ENCODE results near the gene EXO5.
"Not testable (repeated sequence)": the region's sequence is repeated elsewhere in the genome, so short reads cannot be mapped to it uniquely, and the experiment has no call there.

EXO5 gene

DNA sequence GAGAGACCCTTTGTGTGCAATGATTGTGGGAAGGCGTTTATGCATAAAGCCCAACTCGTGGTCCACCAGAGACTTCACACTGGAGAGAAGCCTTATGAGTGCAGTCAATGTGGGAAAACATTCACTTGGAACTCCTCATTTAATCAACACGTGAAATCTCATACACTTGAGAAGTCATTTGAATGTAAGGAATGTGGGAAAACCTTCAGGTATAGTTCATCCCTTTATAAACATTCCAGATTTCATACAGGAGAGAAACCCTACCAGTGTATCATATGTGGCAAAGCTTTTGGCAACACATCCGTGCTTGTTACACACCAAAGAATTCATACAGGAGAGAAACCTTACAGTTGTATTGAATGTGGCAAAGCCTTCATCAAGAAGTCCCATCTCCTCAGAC is 38.4 kb downstream of the EXO5 start:
- no peaks in the 10 kb centered on the region for H3K4me1 ChIP-seq (ENCODE audit: insufficient read depth, low read length, severe bottlenecking)
- TF ChIP-seq, protein P1, sequence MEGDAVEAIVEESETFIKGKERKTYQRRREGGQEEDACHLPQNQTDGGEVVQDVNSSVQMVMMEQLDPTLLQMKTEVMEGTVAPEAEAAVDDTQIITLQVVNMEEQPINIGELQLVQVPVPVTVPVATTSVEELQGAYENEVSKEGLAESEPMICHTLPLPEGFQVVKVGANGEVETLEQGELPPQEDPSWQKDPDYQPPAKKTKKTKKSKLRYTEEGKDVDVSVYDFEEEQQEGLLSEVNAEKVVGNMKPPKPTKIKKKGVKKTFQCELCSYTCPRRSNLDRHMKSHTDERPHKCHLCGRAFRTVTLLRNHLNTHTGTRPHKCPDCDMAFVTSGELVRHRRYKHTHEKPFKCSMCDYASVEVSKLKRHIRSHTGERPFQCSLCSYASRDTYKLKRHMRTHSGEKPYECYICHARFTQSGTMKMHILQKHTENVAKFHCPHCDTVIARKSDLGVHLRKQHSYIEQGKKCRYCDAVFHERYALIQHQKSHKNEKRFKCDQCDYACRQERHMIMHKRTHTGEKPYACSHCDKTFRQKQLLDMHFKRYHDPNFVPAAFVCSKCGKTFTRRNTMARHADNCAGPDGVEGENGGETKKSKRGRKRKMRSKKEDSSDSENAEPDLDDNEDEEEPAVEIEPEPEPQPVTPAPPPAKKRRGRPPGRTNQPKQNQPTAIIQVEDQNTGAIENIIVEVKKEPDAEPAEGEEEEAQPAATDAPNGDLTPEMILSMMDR (IDR thresholded peaks at IDR 0.05; ENCODE audit: low read length): no peak
- no peak for TF ChIP-seq EZH2 (IDR thresholded peaks at IDR 0.05; ENCODE audit: borderline replicate concordance, low read length)
- H3K79me2 ChIP-seq (ENCODE audit: insufficient read depth, low read length): no peaks in the 10 kb centered on the region
- no peaks in the 10 kb centered on the region for H4K20me1 ChIP-seq (ENCODE audit: insufficient read depth, low read length)
- H3K4me2 ChIP-seq (ENCODE audit: low read length): no peak overlapping the region
- no peak overlapping the region for H3K27ac ChIP-seq (ENCODE audit: low read depth, low read length, poor library complexity, severe bottlenecking)
- peaks cover 54% of the 10 kb centered on the region for H3K36me3 ChIP-seq (ENCODE audit: insufficient read depth, low read length)
- H3K9ac ChIP-seq (ENCODE audit: low read length): no peak overlapping the region
- no peaks in the 10 kb centered on the region for H3K9me2 ChIP-seq (ENCODE audit: low read depth, low read length)
- H3K4me3 ChIP-seq (ENCODE audit: low read depth, low read length, poor library complexity, severe bottlenecking): no peak overlapping the region
- no peaks in the 10 kb centered on the region for H3K27me3 ChIP-seq (ENCODE audit: insufficient read depth, low read length)
- no peak overlapping the region for H2AFZ ChIP-seq (ENCODE audit: low read length)
- peaks cover 14% of the 10 kb centered on the region for H3K9me3 ChIP-seq (ENCODE audit: low read length)
- H3F3A ChIP-seq (ENCODE audit: insufficient read depth, low read length): no peaks in the 10 kb centered on the region

DNA sequence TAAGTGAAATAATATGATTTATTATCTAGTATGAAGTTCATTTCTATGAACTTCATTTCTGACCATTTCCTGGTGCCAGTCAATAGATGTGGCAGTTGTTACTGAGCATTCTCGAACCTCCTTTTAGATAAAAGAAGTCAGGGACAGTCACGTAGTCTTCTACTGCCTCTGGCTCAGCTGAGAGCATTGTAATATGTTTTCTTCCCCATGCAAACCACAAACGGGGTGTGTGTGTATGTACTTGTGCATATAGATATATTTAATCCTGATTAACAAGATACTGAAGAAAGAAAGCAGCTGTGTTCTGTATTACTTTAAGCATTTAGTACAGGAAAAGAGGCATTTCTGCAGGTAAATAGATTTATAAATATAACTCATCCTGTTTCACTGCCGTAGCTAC is 44.5 kb downstream of the EXO5 start:
- no peaks in the 10 kb centered on the region for H3K4me1 ChIP-seq (ENCODE audit: insufficient read depth, low read length, severe bottlenecking)
- no peaks in the 10 kb centered on the region for H3K9me3 ChIP-seq (ENCODE audit: low read length)
- H3K4me3 ChIP-seq (ENCODE audit: low read depth, low read length, poor library complexity, severe bottlenecking): no peak overlapping the region
- H2AFZ ChIP-seq (ENCODE audit: low read length): no peak overlapping the region
- H3F3A ChIP-seq (ENCODE audit: insufficient read depth, low read length): no peaks in the 10 kb centered on the region
- no peaks in the 10 kb centered on the region for H3K79me2 ChIP-seq (ENCODE audit: insufficient read depth, low read length)
- H3K27ac ChIP-seq (ENCODE audit: low read depth, low read length, poor library complexity, severe bottlenecking): no peak overlapping the region
- H3K27me3 ChIP-seq (ENCODE audit: insufficient read depth, low read length): no peaks in the 10 kb centered on the region
- no peak overlapping the region for H3K4me2 ChIP-seq (ENCODE audit: low read length)
- TF ChIP-seq EZH2 (IDR thresholded peaks at IDR 0.05; ENCODE audit: borderline replicate concordance, low read length): no peak
- TF ChIP-seq, protein P1 (IDR thresholded peaks at IDR 0.05; ENCODE audit: low read length): no peak
- no peaks in the 10 kb centered on the region for H3K9me2 ChIP-seq (ENCODE audit: low read depth, low read length)
- H3K36me3 ChIP-seq (ENCODE audit: insufficient read depth, low read length): no peaks in the 10 kb centered on the region; the same call in 1 of the 2 replicates
- H3K9ac ChIP-seq (ENCODE audit: low read length): no peak overlapping the region
- no peaks in the 10 kb centered on the region for H4K20me1 ChIP-seq (ENCODE audit: insufficient read depth, low read length)

DNA sequence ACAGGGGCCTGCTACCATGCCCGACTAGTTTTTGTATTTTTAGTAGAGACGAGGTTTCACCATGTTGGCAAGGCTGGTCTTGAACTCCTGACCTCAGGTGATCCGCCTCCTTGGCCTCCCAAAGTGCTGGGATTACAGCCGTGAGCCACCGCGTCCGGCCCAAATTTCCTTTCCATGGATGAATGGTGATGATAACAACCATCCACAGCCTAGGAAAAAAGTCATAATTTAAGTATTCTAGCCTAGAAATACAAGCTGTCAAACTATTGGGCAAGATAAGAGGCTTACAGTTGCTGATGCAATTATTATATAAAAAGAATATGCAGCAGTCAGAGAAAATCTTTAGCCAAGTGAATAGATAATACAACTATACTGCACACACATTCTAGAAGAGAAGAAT is 46.2 kb downstream of the EXO5 start:
- H4K20me1 ChIP-seq (ENCODE audit: insufficient read depth, low read length); H3K27me3 ChIP-seq (ENCODE audit: insufficient read depth, low read length); H3K4me1 ChIP-seq (ENCODE audit: insufficient read depth, low read length, severe bottlenecking); H3K4me2 ChIP-seq (ENCODE audit: low read length); H3K36me3 ChIP-seq (ENCODE audit: insufficient read depth, low read length); H3K27ac ChIP-seq (ENCODE audit: low read depth, low read length, poor library complexity, severe bottlenecking); H2AFZ ChIP-seq (ENCODE audit: low read length); H3K4me3 ChIP-seq (ENCODE audit: low read depth, low read length, poor library complexity, severe bottlenecking); H3K9me2 ChIP-seq (ENCODE audit: low read depth, low read length); H3K79me2 ChIP-seq (ENCODE audit: insufficient read depth, low read length); H3K9ac ChIP-seq (ENCODE audit: low read length); H3F3A ChIP-seq (ENCODE audit: insufficient read depth, low read length); H3K9me3 ChIP-seq (ENCODE audit: low read length): not testable (repeated sequence)

DNA sequence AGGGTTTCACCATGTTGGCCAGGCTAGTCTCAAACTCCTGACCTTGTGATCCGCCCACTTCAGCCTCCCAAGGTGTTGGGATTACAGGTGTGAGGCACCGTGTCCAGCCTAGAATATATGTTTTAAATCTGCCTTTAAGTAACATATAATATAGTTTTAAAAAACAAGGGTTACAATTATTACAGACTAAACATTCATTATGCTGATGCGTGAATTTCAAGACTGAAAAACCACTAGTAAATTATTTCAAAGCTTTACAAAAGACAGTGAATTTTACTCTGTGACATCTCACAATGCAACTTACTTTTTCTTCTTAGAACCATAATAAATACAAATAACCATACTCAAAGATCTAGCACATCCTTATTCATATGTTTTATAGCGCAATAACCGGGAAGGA is 47.6 kb downstream of the EXO5 start:
- Histone ChIP-seq H3F3A (ENCODE audit: insufficient read depth, low read length) (no peaks in the 10 kb centered on the region), H3K36me3 (ENCODE audit: insufficient read depth, low read length) (no peaks in the 10 kb centered on the region)

DNA sequence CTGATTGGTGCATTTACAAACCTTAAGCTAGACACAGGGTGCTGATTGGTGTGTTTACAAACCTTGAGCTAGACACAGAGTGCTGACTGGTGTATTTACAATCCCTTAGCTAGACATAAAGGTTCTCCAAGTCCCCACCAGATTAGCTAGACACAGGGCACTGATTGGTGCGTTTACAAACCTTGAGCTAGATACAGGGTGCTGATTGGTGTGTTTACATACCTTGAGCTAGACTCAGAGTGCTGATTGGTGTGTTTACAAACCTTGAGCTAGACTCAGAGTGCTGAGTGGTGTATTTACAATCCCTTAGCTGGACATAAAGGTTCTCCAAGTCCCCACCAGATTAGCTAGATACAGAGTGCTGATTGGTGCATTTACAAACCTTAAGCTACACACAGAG is 49.7 kb downstream of the EXO5 start:
- H3K79me2 ChIP-seq (ENCODE audit: insufficient read depth, low read length): not testable (repeated sequence)

More for the DNA sequence above, 47.6 kb downstream of the EXO5 start:
- Histone ChIP-seq H3K27me3 (ENCODE audit: insufficient read depth, low read length) (no peaks in the 10 kb centered on the region), H4K20me1 (ENCODE audit: insufficient read depth, low read length) (no peaks in the 10 kb centered on the region), H3K4me3 (ENCODE audit: low read depth, low read length, poor library complexity, severe bottlenecking) (no peak overlapping the region), H3K9ac (ENCODE audit: low read length) (no peak overlapping the region), H2AFZ (ENCODE audit: low read length) (no peak overlapping the region), H3K9me2 (ENCODE audit: low read depth, low read length) (no peaks in the 10 kb centered on the region), H3K27ac (ENCODE audit: low read depth, low read length, poor library complexity, severe bottlenecking) (no peak overlapping the region), H3K4me1 (ENCODE audit: insufficient read depth, low read length, severe bottlenecking) (no peaks in the 10 kb centered on the region), H3K9me3 (ENCODE audit: low read length) (no peaks in the 10 kb centered on the region), H3K79me2 (ENCODE audit: insufficient read depth, low read length) (no peaks in the 10 kb centered on the region), H3K4me2 (ENCODE audit: low read length) (no peak overlapping the region)
- no peak for TF ChIP-seq EZH2 (IDR thresholded peaks at IDR 0.05; ENCODE audit: borderline replicate concordance, low read length)
- TF ChIP-seq, protein P1 (IDR thresholded peaks at IDR 0.05; ENCODE audit: low read length): no peak

More for the DNA sequence above, 49.7 kb downstream of the EXO5 start:
- not testable (repeated sequence) for H3K4me3 ChIP-seq (ENCODE audit: low read depth, low read length, poor library complexity, severe bottlenecking); H3K27ac ChIP-seq (ENCODE audit: low read depth, low read length, poor library complexity, severe bottlenecking); H3K27me3 ChIP-seq (ENCODE audit: insufficient read depth, low read length); H3K36me3 ChIP-seq (ENCODE audit: insufficient read depth, low read length); H3K4me1 ChIP-seq (ENCODE audit: insufficient read depth, low read length, severe bottlenecking); H3K4me2 ChIP-seq (ENCODE audit: low read length); H4K20me1 ChIP-seq (ENCODE audit: insufficient read depth, low read length); H2AFZ ChIP-seq (ENCODE audit: low read length); H3K9ac ChIP-seq (ENCODE audit: low read length); H3F3A ChIP-seq (ENCODE audit: insufficient read depth, low read length); H3K9me2 ChIP-seq (ENCODE audit: low read depth, low read length); H3K9me3 ChIP-seq (ENCODE audit: low read length)

All from OCI-LY1 (cell line).